Fibroblast of skin of right biceps (primary cell): ENCODE results near the gene ABCA3.
"Not testable (repeated sequence)": the region's sequence is repeated elsewhere in the genome, so short reads cannot be mapped to it uniquely, and the experiment has no call there.

ENCODE experiments used
- DNase-seq: peaks from one replicate; pipeline ENCODE4 v3.0.0-alpha.2; 2013

ABCA3 gene

GRCh38 chr16:2278956-2279800 lies 61.4 kb downstream of the ABCA3 start:
- DNase-seq, result no peak

- no peak for DNase-seq
Measured at GRCh38 chr16:2278272-2278608, 62.3 kb downstream of the ABCA3 start.

- DNase-seq, result no peak
Measured at GRCh38 chr16:2277466-2278271, 62.9 kb downstream of the ABCA3 start.

GRCh38 chr16:2276368-2277195 lies 63.9 kb downstream of the ABCA3 start:
- DNase-seq, result no peak

GRCh38 chr16:2275476-2276367 lies 64.8 kb downstream of the ABCA3 start:
- no peak for DNase-seq

- DNase-seq, result no peak
Measured at GRCh38 chr16:2273931-2274330, 66.6 kb downstream of the ABCA3 start.

GRCh38 chr16:2273484-2273883 lies 67.0 kb downstream of the ABCA3 start:
- DNase-seq, result no peak

- DNase-seq, result no peak
Measured at GRCh38 chr16:2271848-2272461, 68.6 kb downstream of the ABCA3 start.

GRCh38 chr16:2270588-2271470 lies 69.7 kb downstream of the ABCA3 start:
- no peak for DNase-seq

- no peak for DNase-seq
Measured at GRCh38 chr16:2270070-2270462, 70.5 kb downstream of the ABCA3 start.

- peak; percentile 96 for DNase-seq
Measured at GRCh38 chr16:2267913-2268666, 72.4 kb downstream of the ABCA3 start, which contains the start of gene RNPS1. TSS of gene RNPS1 (minus strand) at chr16:2268126. CDS start at chr16:2264643, 3,483 bp downstream.

GRCh38 chr16:2267505-2267912 lies 73.0 kb downstream of the ABCA3 start:
- not testable (repeated sequence) for DNase-seq

- peak; percentile 19 for DNase-seq
Measured at GRCh38 chr16:2266887-2267286, 73.6 kb downstream of the ABCA3 start.

GRCh38 chr16:2263026-2263425 lies 77.5 kb downstream of the ABCA3 start:
- not testable (repeated sequence) for DNase-seq

- DNase-seq, result no peak
Measured at GRCh38 chr16:2260250-2260649, 80.3 kb downstream of the ABCA3 start.

GRCh38 chr16:2258530-2258929 lies 82.0 kb downstream of the ABCA3 start:
- DNase-seq, result not testable (repeated sequence)

- DNase-seq, result no peak
Measured at GRCh38 chr16:2257726-2258125, 82.8 kb downstream of the ABCA3 start.

GRCh38 chr16:2256531-2257140 lies 83.9 kb downstream of the ABCA3 start:
- no peak for DNase-seq

- DNase-seq, result no peak
Measured at GRCh38 chr16:2253293-2253692, 87.2 kb downstream of the ABCA3 start.
